ENCODE measurements around the gene CSNK1D. TPM values are rescaled to one million over a fixed set of nuclear protein-coding genes. Genes with fewer than 3 reads are reported as not detected.
A peak's percentile ranks its signal among the peaks of the same experiment; 100 is the strongest.

Gene CSNK1D
- total RNA-seq, 4 donors from 2014 or later, result 148 to 232 (median 215) TPM

- Histone ChIP-seq H3K4me3 (no peak overlapping the region), H3K27ac (peak overlapping the region in 1 of 4 donors; percentile 74), H3K27me3 (no peaks in the 10 kb centered on the region), H3K4me1 (peaks cover 3 to 87% (median 21%) of the 10 kb centered on the region in 4 donors), H3K36me3 (peaks cover 0 to 77% (median 0%) of the 10 kb centered on the region in 3 donors), H3K9me3 (no peaks in the 10 kb centered on the region)
- TF ChIP-seq, protein P1, sequence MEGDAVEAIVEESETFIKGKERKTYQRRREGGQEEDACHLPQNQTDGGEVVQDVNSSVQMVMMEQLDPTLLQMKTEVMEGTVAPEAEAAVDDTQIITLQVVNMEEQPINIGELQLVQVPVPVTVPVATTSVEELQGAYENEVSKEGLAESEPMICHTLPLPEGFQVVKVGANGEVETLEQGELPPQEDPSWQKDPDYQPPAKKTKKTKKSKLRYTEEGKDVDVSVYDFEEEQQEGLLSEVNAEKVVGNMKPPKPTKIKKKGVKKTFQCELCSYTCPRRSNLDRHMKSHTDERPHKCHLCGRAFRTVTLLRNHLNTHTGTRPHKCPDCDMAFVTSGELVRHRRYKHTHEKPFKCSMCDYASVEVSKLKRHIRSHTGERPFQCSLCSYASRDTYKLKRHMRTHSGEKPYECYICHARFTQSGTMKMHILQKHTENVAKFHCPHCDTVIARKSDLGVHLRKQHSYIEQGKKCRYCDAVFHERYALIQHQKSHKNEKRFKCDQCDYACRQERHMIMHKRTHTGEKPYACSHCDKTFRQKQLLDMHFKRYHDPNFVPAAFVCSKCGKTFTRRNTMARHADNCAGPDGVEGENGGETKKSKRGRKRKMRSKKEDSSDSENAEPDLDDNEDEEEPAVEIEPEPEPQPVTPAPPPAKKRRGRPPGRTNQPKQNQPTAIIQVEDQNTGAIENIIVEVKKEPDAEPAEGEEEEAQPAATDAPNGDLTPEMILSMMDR (IDR thresholded peaks at IDR 0.05), result no peak
- no peak for TF ChIP-seq POLR2A (IDR thresholded peaks at IDR 0.05)
- no peak for DNase-seq
These were observed 29.7 kb downstream of the CSNK1D start for GRCh38 chr17:82243648-82244412.

DNA sequence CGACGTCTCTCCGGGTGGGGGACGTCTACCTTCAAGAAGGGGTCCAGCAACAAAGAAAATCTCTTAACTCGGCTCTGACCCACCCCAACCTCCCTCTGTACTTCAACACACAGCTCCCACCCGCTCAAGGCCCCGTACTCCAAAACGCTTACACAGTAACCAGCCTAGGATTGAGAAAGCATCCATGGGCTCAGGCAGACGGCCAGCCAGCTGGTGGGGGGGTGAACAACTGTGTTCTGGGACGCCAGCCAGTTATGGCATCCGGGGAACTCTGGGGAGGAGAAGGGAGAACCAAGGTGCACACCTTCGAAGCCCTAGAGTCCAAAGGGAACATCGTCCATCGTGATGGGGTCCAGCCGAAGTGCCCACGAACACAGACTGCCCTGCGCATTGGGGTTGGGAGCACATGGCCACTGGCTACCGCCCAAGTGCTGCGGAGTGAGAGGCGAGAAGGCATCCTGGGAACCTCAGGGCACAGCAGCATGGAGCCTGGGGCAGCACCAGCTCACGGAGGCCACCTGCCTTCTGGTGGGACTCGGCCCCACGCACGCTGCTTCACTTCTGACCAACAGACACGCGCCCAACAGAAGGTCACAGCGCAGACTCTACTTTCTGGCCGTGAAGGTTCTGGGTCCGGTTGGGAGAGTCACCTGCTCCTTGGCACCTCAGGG, 30.4 kb downstream of the CSNK1D start:
- H3K27me3 ChIP-seq, result no peaks in the 10 kb centered on the region
- H3K27ac ChIP-seq, result peak overlapping the region in 3 of 4 donors; percentile 61 to 79 (median 74)
- DNase-seq, result no peak
- H3K36me3 ChIP-seq, result peaks cover 0 to 70% (median 0%) of the 10 kb centered on the region in 3 donors
- H3K9me3 ChIP-seq, result no peaks in the 10 kb centered on the region
- H3K4me3 ChIP-seq, result no peak overlapping the region
- TF ChIP-seq, protein P1 (IDR thresholded peaks at IDR 0.05), result no peak
- TF ChIP-seq POLR2A (IDR thresholded peaks at IDR 0.05), result no peak
- H3K4me1 ChIP-seq, result peaks cover 3 to 92% (median 27%) of the 10 kb centered on the region in 4 donors

DNA sequence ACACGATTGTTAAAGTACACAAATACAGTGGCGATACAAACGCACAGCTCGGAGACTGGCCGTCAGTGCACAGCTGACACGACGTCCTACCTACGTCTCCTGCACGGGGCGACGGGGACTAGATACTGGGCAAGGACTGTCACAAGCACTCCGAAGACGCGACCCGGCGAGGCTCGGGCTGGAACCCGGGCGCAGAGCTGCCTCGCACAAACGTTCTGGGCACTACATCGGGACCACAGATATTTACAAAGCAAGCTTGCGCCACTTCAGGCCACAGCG, 30.9 kb downstream of the CSNK1D start:
- TF ChIP-seq, protein P1 (IDR thresholded peaks at IDR 0.05), result no peak
- TF ChIP-seq POLR2A (IDR thresholded peaks at IDR 0.05), result no peak
- H3K36me3 ChIP-seq, result peaks cover 0 to 70% (median 0%) of the 10 kb centered on the region in 3 donors
- peaks cover 3 to 92% (median 31%) of the 10 kb centered on the region in 4 donors for H3K4me1 ChIP-seq
- no peak for DNase-seq
- H3K9me3 ChIP-seq, result no peaks in the 10 kb centered on the region
- no peak overlapping the region for H3K4me3 ChIP-seq
- H3K27me3 ChIP-seq, result no peaks in the 10 kb centered on the region
- H3K27ac ChIP-seq, result peak overlapping the region in 3 of 4 donors; percentile 61 to 79 (median 74)

DNA sequence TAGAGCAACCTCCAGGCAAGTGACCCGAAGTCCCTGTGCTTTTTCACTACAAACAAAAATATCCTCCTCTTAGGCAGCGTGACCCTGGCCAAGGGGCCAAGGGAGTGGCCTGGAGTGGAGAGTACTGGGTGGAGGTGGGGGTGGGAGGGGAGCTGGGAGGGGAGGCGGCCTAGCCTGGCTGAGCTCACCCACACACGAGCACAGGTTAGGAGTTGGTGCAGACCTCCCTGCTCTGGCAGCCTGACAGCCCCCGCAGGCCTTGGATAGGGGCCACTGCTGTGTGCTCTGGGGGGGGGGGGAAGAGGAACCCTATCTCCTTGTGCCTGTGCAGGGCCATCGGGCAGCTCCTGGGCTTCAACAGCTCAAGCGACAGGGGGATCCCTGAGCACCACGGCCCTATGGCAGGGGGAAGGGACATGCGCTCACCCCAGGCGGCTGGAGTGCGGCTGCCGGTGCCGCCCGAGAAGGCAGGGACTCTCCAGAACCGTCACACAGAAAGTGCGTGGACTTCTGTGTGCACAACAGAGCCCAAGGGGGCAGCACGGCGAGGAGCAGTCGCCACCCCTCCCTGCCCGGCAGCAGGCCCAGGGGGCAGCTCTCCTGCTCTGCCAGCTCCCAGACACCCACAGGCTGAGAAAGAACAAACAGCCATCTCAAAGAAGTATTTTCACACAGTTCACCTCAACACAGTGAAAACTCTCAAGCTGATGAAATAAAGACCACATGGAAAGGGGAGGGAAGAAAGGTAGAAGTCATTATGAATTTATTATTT, 31.4 kb downstream of the CSNK1D start:
- Histone ChIP-seq H3K4me3 (no peak overlapping the region), H3K36me3 (peaks cover 0 to 70% (median 0%) of the 10 kb centered on the region in 3 donors), H3K27ac (peak overlapping the region; percentile 48 to 79 (median 68)), H3K4me1 (peaks cover 3 to 91% (median 31%) of the 10 kb centered on the region in 4 donors), H3K9me3 (no peaks in the 10 kb centered on the region), H3K27me3 (no peaks in the 10 kb centered on the region)
- TF ChIP-seq, protein P1 (IDR thresholded peaks at IDR 0.05), result no peak
- TF ChIP-seq POLR2A (IDR thresholded peaks at IDR 0.05), result no peak
- DNase-seq, result no peak

- H3K27ac ChIP-seq, result peak overlapping the region; percentile 48 to 79 (median 68)
- H3K4me1 ChIP-seq, result peaks cover 3 to 91% (median 35%) of the 10 kb centered on the region in 4 donors
- H3K27me3 ChIP-seq, result no peaks in the 10 kb centered on the region
- DNase-seq, result peak; percentile 50 to 81 (median 75)
- H3K9me3 ChIP-seq, result no peaks in the 10 kb centered on the region
- TF ChIP-seq, protein P1 (IDR thresholded peaks at IDR 0.05), result no peak
- TF ChIP-seq POLR2A (IDR thresholded peaks at IDR 0.05), result no peak
- peaks cover 0 to 66% (median 0%) of the 10 kb centered on the region in 3 donors for H3K36me3 ChIP-seq
- no peak overlapping the region for H3K4me3 ChIP-seq
These were observed 32.1 kb downstream of the CSNK1D start for GRCh38 chr17:82241183-82241925.
